K562 (cell line): ENCODE results near the gene LRTM1. TPM values are rescaled to one million over a fixed set of nuclear protein-coding genes. Genes with fewer than 3 reads are reported as not detected.

ENCODE experiments used
- ATAC-seq: fragments of 200-7000 bp; cut with Tn5 transposase; 3 replicates; pipeline ENCODE4 v1.9.1; 2020; ENCODE audit warnings: moderate library complexity
- BruUV-seq: library from RNA; stranded (reverse); fragments of 400-500 nt; replicated peaks from 2 replicates; lab custom pipeline; 2021; lab: Mats Ljungman, UMichigan
- CTCF ChIA-PET: fragments of 300-600 bp; formaldehyde crosslinking; extraction: SDS; loops from one replicate; lab custom pipeline; 2021; ENCODE audit warnings: low intra/inter-chr PET ratio; lab: Yijun Ruan, JAX
- POLR2A ChIA-PET: fragments of 300-600, 350-650 bp; sonication (Branson Sonifier 250); formaldehyde crosslinking; extraction: SDS; loops from one replicate; lab custom pipeline; 2021; ENCODE audit warnings: antibody characterized with exemption, inconsistent platforms; lab: Yijun Ruan, JAX
- DNase-seq, 4 experiments: peaks; one replicate each; pipeline versions ENCODE4 v3.0.0 to v3.0.0-alpha.2; 2011 to 2018; ENCODE audit warnings: low spot score in 3 of 4, mixed read lengths in 3 of 4; ENCODE audit errors: extremely low read depth in 1 of 4
- FAIRE-seq: peaks from 2 replicates; lab custom pipeline; 2011; peaks lifted over from hg19 to GRCh38; lab: Jason Lieb, UNC
- H2AFZ ChIP-seq: 2 replicates; pipeline ENCODE4 v1.6.0; 2011; ENCODE audit warnings: low read depth, low read length, control low read depth, inconsistent platforms
- H3K27ac ChIP-seq: fragments of 200-600 bp; 3 replicates; pipeline ENCODE4 v1.8.0; 2011; ENCODE audit warnings: low read depth, mild to moderate bottlenecking, control low read depth, inconsistent platforms, low read length, moderate library complexity, mixed read lengths; ENCODE audit errors: extremely low read depth
- H3K27me3 ChIP-seq, 2 experiments: fragments of 300-600 bp in 1 of 2; 2 replicates in 1 of 2; 3 replicates in 1 of 2; pipeline versions ENCODE4 v1.6.0 to v1.8.0; 2011; ENCODE audit warnings: inconsistent platforms in 2 of 2, low read length in 2 of 2, mild to moderate bottlenecking in 1 of 2, mixed read lengths in 1 of 2, moderate library complexity in 1 of 2; ENCODE audit not compliant: control insufficient read depth in 2 of 2, insufficient read depth in 2 of 2
- H3K36me3 ChIP-seq: fragments of 300-600 bp; 3 replicates; pipeline ENCODE4 v1.8.0; 2011; ENCODE audit warnings: mild to moderate bottlenecking, low read length, inconsistent platforms; ENCODE audit not compliant: control insufficient read depth, insufficient read depth
- H3K4me1 ChIP-seq, 2 experiments: fragments of 200-600 bp in 1 of 2; replicated peaks in 1 of 2; 2 replicates in 1 of 2; 3 replicates in 1 of 2; pipeline versions ENCODE4 v1.5.1 to v1.8.0; 2011; ENCODE audit warnings: inconsistent platforms in 2 of 2, low read length in 2 of 2, mild to moderate bottlenecking in 1 of 2, mixed read lengths in 1 of 2, moderate library complexity in 1 of 2; ENCODE audit not compliant: control insufficient read depth in 2 of 2, insufficient read depth in 2 of 2
- H3K4me2 ChIP-seq: 2 replicates; pipeline ENCODE4 v1.6.1; 2011; ENCODE audit warnings: low read length, control low read depth, inconsistent platforms, mixed read lengths; ENCODE audit not compliant: insufficient read depth
- H3K4me3 ChIP-seq: fragments of 200-600 bp; sonication (generic), shearing (Covaris generic); 2 replicates; pipeline ENCODE4 v1.5.1; 2016; ENCODE audit warnings: control low read depth, inconsistent platforms
- H3K79me2 ChIP-seq: fragments of 200-600 bp; 3 replicates; pipeline ENCODE4 v1.8.0; 2011; ENCODE audit warnings: low read length, inconsistent platforms; ENCODE audit not compliant: control insufficient read depth, insufficient read depth
- H3K9ac ChIP-seq, 2 experiments: 2 replicates each; pipeline versions ENCODE4 v1.6.0 to v1.6.1; 2011; ENCODE audit warnings: low read depth in 2 of 2, low read length in 2 of 2, control low read depth in 1 of 2, inconsistent platforms in 1 of 2, mild to moderate bottlenecking in 1 of 2, mixed read lengths in 1 of 2; ENCODE audit not compliant: insufficient read depth in 1 of 2
- H3K9me1 ChIP-seq: one replicate; pipeline ENCODE4 v1.6.0; 2011; ENCODE audit warnings: inconsistent platforms, mild to moderate bottlenecking, low read length, moderate library complexity; ENCODE audit not compliant: control insufficient read depth, insufficient read depth
- H3K9me3 ChIP-seq: replicated peaks from 2 replicates; pipeline ENCODE4 v1.5.1; 2011; ENCODE audit warnings: low read depth, low read length, inconsistent platforms; ENCODE audit not compliant: control insufficient read depth, insufficient read depth
- H4K20me1 ChIP-seq: replicated peaks from 2 replicates; pipeline ENCODE4 v1.6.1; 2011; ENCODE audit warnings: low read length, inconsistent platforms, mixed read lengths; ENCODE audit not compliant: control insufficient read depth, insufficient read depth
- ARID3B ChIP-seq: fragments of 250-450 bp; sonication (Bioruptor Pico); IDR thresholded peaks from 2 replicates; pipeline ENCODE4 v1.4.0; 2020; ENCODE audit warnings: borderline replicate concordance
- BHLHE40 ChIP-seq: IDR thresholded peaks from 2 replicates; pipeline ENCODE4 v1.6.1; 2011; ENCODE audit warnings: low read length, improper control_type of control experiment
- HDAC1 ChIP-seq, 2 experiments: fragments of 450-650 bp; IDR thresholded peaks; 2 replicates each; pipeline ENCODE4 v1.6.1; 2016 to 2017; ENCODE audit warnings: inconsistent platforms in 1 of 2, mild to moderate bottlenecking in 1 of 2, moderate library complexity in 1 of 2
- HDAC2 ChIP-seq: fragments of 450-650 bp; IDR thresholded peaks from 2 replicates; pipeline ENCODE4 v1.6.1; 2016; ENCODE audit warnings: mild to moderate bottlenecking
- NR0B1 ChIP-seq: fragments of 450-650 bp; IDR thresholded peaks from one replicate; pipeline ENCODE4 v1.6.1; 2018; ENCODE audit warnings: mild to moderate bottlenecking, moderate library complexity; ENCODE audit not compliant: partially characterized antibody
- ZNF282 ChIP-seq: sonication (generic); formaldehyde crosslinking; IDR thresholded peaks from 2 replicates; pipeline ENCODE4 v1.8.1; 2023; ENCODE audit warnings: missing genetic modification reagents
- ZNF76 ChIP-seq: fragments of 250-450 bp; sonication (Bioruptor Pico); IDR thresholded peaks from 2 replicates; pipeline ENCODE4 v1.4.0; 2020; ENCODE audit warnings: mild to moderate bottlenecking, moderate library complexity, borderline replicate concordance
- WGBS: fragments of 100-300 bp; shearing (Covaris generic); methylation state at CpG from one replicate; pipeline ENCODE4 v1.1.6; 2016; ENCODE audit warnings: low coverage, mixed read lengths; ENCODE audit not compliant: insufficient coverage; ENCODE audit errors: missing lambda C conversion rate; 5-methylcytosine and 5-hydroxymethylcytosine counted together
- in situ Hi-C: fragments of 300-500 bp; cut with MboI; formaldehyde crosslinking; loops from 4 replicates; pipeline ENCODE4 v1.15.0; 2018; ENCODE audit warnings: inconsistent platforms, mixed read lengths
- intact Hi-C: fragments of 100-400 bp; cut with micrococcal nuclease; formaldehyde crosslinking; loops from 2 replicates; pipeline ENCODE4 v1.14.2; 2022
- polyA plus RNA-seq, 8 experiments: library from polyadenylated mRNA; depleted of rRNA in 4 of 8; stranded (reverse) in 5 of 8; unstranded in 3 of 8; fragments of >200 nt; fragmentation: Nextera tagmentation in 2 of 8; fragmentation: Illumina TruSeq in 1 of 8; extraction: Ambion mirVana in 2 of 8; extraction: Trizol in 1 of 8; gene quantifications; 2 replicates each; pipeline versions ENCODE4 v1.2.1 to v1.2.3, GENCODE V29; 2011 to 2014; ENCODE audit warnings: inconsistent platforms in 1 of 8, missing spikeins in 1 of 8
- total RNA-seq, 7 experiments: library from RNA; depleted of rRNA in 6 of 7; stranded (reverse); fragments of >200 nt in 6 of 7; fragmentation: Illumina TruSeq in 2 of 7; extraction: Trizol in 2 of 7; gene quantifications; 2 replicates each; pipeline versions ENCODE4 v1.2.1 to v1.2.3, GENCODE V29; 2011 to 2021; ENCODE audit warnings: low replicate concordance in 1 of 7

LRTM1 gene
- total and polyA plus RNA-seq, 9 of the 15 experiments (the other 6 are each of a cell fraction or from before 2014, with no cell fraction given) = not detected

- POLR2A ChIA-PET = no interaction called here
- H3K4me2 ChIP-seq = no peak overlapping the region
These were observed 11.9 kb downstream of the LRTM1 start for GRCh38 chr3:54915976-54916375.

More at GRCh38 chr3:54915976-54916375, 11.9 kb downstream of the LRTM1 start:
- peaks cover 0 to 3% of the 10 kb centered on the region in 2 experiments; a peak in 1 of 5 replicates for H3K27me3 ChIP-seq
- H3K36me3 ChIP-seq = no peaks in the 10 kb centered on the region
- intact Hi-C loops = no loop called here
- in situ Hi-C loops = no loop called here
- H3K4me1 ChIP-seq = no peaks in the 10 kb centered on the region; a peak in 1 of 5 replicates
- no peak for FAIRE-seq
- TF ChIP-seq ARID3B (no peak), HDAC1 (IDR thresholded peaks at IDR 0.05) (no peak), ZNF76 (no peak), ZNF282 (CRISPR knock-in tag) (no peak), BHLHE40 (no peak), HDAC2 (no peak), NR0B1 (no peak)
- H3K9me3 ChIP-seq = no peaks in the 10 kb centered on the region
- no peak for ATAC-seq
- no peaks in the 10 kb centered on the region for H4K20me1 ChIP-seq
- DNase-seq = no peak
- WGBS = 0% methylated on average over 6 of the region's 8 CpGs
- H3K4me3 ChIP-seq = no peak overlapping the region
- no TSS peak for BruUV-seq
- no peak overlapping the region for H2AFZ ChIP-seq
- no peak overlapping the region for H3K9ac ChIP-seq
- no peaks in the 10 kb centered on the region for H3K9me1 ChIP-seq
- no peak overlapping the region for H3K27ac ChIP-seq
- no peaks in the 10 kb centered on the region for H3K79me2 ChIP-seq
- CTCF ChIA-PET = no interaction called here
